ENCODE data around the gene PIK3C3. TPM values are rescaled to one million over a fixed set of nuclear protein-coding genes. Genes with fewer than 3 reads are reported as not detected.

PIK3C3 gene
- 10 to 100 TPM; 42.0 to 54.8 (median 44.8) TPM for total RNA-seq
- polyA plus RNA-seq, result 10 to 100 TPM; 22.7 to 28.2 (median 27.5) TPM

- H3K27ac ChIP-seq, result peak within 1 kb of the TSS; percentile 70 to 82 (median 76)
- H3K4me3 ChIP-seq, result peak within 1 kb of the TSS; percentile 60 to 91 (median 72)
- H3K9me3 ChIP-seq, result no peaks in the 10 kb centered on the region
- intact Hi-C loops (cut with DNase I), result no loop called here
- WGBS, 2 donors, result 0% methylated on average over 38 of the region's 38 CpGs
- peak in 3 of 4 donors; percentile 32 to 75 (median 58) for TF ChIP-seq POLR2AphosphoS5 (IDR thresholded peaks at IDR 0.05)
- TF ChIP-seq POLR2A (IDR thresholded peaks at IDR 0.05), result no peak
- no peak for TF ChIP-seq EP300 (IDR thresholded peaks at IDR 0.05)
- TF ChIP-seq, protein P1, sequence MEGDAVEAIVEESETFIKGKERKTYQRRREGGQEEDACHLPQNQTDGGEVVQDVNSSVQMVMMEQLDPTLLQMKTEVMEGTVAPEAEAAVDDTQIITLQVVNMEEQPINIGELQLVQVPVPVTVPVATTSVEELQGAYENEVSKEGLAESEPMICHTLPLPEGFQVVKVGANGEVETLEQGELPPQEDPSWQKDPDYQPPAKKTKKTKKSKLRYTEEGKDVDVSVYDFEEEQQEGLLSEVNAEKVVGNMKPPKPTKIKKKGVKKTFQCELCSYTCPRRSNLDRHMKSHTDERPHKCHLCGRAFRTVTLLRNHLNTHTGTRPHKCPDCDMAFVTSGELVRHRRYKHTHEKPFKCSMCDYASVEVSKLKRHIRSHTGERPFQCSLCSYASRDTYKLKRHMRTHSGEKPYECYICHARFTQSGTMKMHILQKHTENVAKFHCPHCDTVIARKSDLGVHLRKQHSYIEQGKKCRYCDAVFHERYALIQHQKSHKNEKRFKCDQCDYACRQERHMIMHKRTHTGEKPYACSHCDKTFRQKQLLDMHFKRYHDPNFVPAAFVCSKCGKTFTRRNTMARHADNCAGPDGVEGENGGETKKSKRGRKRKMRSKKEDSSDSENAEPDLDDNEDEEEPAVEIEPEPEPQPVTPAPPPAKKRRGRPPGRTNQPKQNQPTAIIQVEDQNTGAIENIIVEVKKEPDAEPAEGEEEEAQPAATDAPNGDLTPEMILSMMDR (IDR thresholded peaks at IDR 0.05), result no peak
- H3K4me1 ChIP-seq, result peaks cover 0 to 21% (median 17%) of the 10 kb centered on the region in 4 donors
- peak; percentile 98 for DNase-seq
- peaks cover 0 to 23% (median 3%) of the 10 kb centered on the region in 4 donors for H3K36me3 ChIP-seq
- H3K27me3 ChIP-seq, result no peaks in the 10 kb centered on the region
These were observed at the start of gene PIK3C3 for GRCh38 chr18:41954827-41955613. TSS of gene PIK3C3 (plus strand) at chr18:41955234. CDS start at chr18:41955292, 58 bp downstream.

DNA sequence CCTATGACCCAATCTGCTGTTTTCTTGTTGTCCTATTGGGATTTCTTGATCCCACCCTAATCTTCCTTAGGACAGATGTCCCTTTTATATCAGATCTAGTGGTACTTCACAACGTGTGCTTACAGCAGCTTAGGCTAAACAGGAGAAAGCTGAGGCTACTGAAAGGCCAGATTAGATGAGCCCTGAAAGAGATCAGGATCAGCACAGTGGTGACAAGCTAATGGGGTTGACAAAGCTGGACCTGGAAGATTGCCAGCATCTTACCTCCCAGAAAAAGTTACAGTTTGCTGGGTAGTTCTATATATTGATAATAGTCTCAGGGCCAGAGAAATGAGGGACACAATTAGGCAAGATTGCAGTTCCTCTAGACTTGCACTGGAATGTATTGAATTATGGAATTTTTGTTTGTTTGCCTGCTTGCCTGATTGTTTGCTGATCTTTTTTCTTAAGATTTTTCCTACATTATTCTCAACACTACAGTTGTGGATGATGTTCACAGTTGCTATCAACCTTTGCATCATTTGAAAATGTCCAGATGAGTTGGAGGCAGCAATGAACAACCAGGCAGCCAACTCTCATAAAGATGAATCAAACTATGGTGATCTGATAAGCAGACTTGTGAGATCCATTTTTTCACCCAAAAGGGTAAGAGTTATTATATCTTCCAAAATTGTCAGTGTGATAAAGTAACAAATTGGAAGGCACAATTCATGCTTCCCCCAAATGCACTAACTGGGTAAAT is 49.1 kb upstream of the PIK3C3 start:
- no peaks in the 10 kb centered on the region for H3K36me3 ChIP-seq

GRCh38 chr18:41906528-41907146 is 48.4 kb upstream of the PIK3C3 start:
- H3K27me3 ChIP-seq, result no peaks in the 10 kb centered on the region
- no peaks in the 10 kb centered on the region for H3K4me1 ChIP-seq
- no peak for DNase-seq
- no peaks in the 10 kb centered on the region for H3K9me3 ChIP-seq
- intact Hi-C loops (cut with DNase I), result no loop called here
- TF ChIP-seq, protein P1 (IDR thresholded peaks at IDR 0.05), result peak in 2 of 4 experiments; percentile 33 to 46
- TF ChIP-seq POLR2AphosphoS5 (IDR thresholded peaks at IDR 0.05), result no peak
- no peak overlapping the region for H3K27ac ChIP-seq
- H3K36me3 ChIP-seq, result no peaks in the 10 kb centered on the region
- H3K4me3 ChIP-seq, result no peak overlapping the region
- WGBS, 2 donors, result 30 to 45% methylated on average over 6 of the region's 6 CpGs

More for the DNA sequence above, 49.1 kb upstream of the PIK3C3 start:
- Histone ChIP-seq H3K27me3 (no peaks in the 10 kb centered on the region), H3K4me1 (no peaks in the 10 kb centered on the region), H3K27ac (no peak overlapping the region), H3K9me3 (no peaks in the 10 kb centered on the region), H3K4me3 (no peak overlapping the region)
- no peak for DNase-seq
- TF ChIP-seq EP300 (IDR thresholded peaks at IDR 0.05) (no peak), POLR2A (IDR thresholded peaks at IDR 0.05) (no peak), POLR2AphosphoS5 (IDR thresholded peaks at IDR 0.05) (no peak)
- TF ChIP-seq, protein P1 (IDR thresholded peaks at IDR 0.05), result no peak
- intact Hi-C loops (cut with DNase I), result no loop called here
- 67 to 73% methylated on average over 1 of the region's 1 CpG for WGBS, 2 donors

- WGBS, 2 donors, result 90 to 95% methylated on average over 3 of the region's 3 CpGs
- no peak for DNase-seq
- intact Hi-C loops (cut with DNase I), result no loop called here
- Histone ChIP-seq H3K9me3 (no peaks in the 10 kb centered on the region), H3K4me3 (no peak overlapping the region), H3K27me3 (no peaks in the 10 kb centered on the region), H3K27ac (no peak overlapping the region), H3K36me3 (no peaks in the 10 kb centered on the region), H3K4me1 (peaks cover 0 to 2% (median 0%) of the 10 kb centered on the region in 4 donors)
- TF ChIP-seq, protein P1 (IDR thresholded peaks at IDR 0.05), result no peak
- TF ChIP-seq POLR2A (IDR thresholded peaks at IDR 0.05) (no peak), POLR2AphosphoS5 (IDR thresholded peaks at IDR 0.05) (no peak), EP300 (IDR thresholded peaks at IDR 0.05) (no peak)
These were observed 37.9 kb upstream of the PIK3C3 start for GRCh38 chr18:41917181-41917580.

Data from sigmoid colon (tissue), 7 donors.